A673 (cell line): ENCODE data around the gene MRPS35. TPM values are rescaled to one million over a fixed set of nuclear protein-coding genes. Genes with fewer than 3 reads are reported as not detected.

ENCODE experiments used
- BruUV-seq: library from RNA; stranded (reverse); fragments of 400-500 nt; replicated peaks from 2 replicates; lab custom pipeline; 2021; lab: Mats Ljungman, UMichigan
- CTCF ChIA-PET: fragments of 300-600 bp; sonication (Branson Sonifier 250); formaldehyde crosslinking; loops from one replicate; lab custom pipeline; 2022; ENCODE audit warnings: antibody characterized with exemption; lab: Charles Lee
- POLR2A ChIA-PET: fragments of 300-600 bp; sonication (Branson Sonifier 250); formaldehyde crosslinking; loops from one replicate; lab custom pipeline; 2022; ENCODE audit warnings: antibody characterized with exemption; ENCODE audit not compliant: low non-redundant PET; lab: Charles Lee
- DNase-seq: peaks from one replicate; pipeline ENCODE4 v3.0.0-alpha.2; 2015; ENCODE audit warnings: low spot score
- H3K27ac ChIP-seq: fragments of 200-600 bp; sonication (generic); 2 replicates; pipeline ENCODE4 v1.5.1; 2016; ENCODE audit warnings: mixed run types, low read depth, mild to moderate bottlenecking, mixed read lengths, antibody characterized with exemption, low read length; ENCODE audit not compliant: poor library complexity, severe bottlenecking
- H3K27me3 ChIP-seq: fragments of 200-600 bp; sonication (generic); replicated peaks from 2 replicates; pipeline ENCODE4 v1.6.1; 2017; ENCODE audit warnings: mixed run types, low read depth, mild to moderate bottlenecking, mixed read lengths, antibody characterized with exemption, low read length; ENCODE audit not compliant: insufficient read depth, poor library complexity
- H3K36me3 ChIP-seq: fragments of 200-600 bp; sonication (generic); 2 replicates; pipeline ENCODE4 v1.6.1; 2016; ENCODE audit warnings: mixed run types, mild to moderate bottlenecking, mixed read lengths, antibody characterized with exemption, low read length; ENCODE audit not compliant: insufficient read depth, poor library complexity, severe bottlenecking
- H3K4me1 ChIP-seq: fragments of 200-600 bp; sonication (generic); 2 replicates; pipeline ENCODE4 v1.6.1; 2017; ENCODE audit warnings: mixed run types, mild to moderate bottlenecking, mixed read lengths, antibody characterized with exemption, low read length; ENCODE audit not compliant: insufficient read depth, poor library complexity, severe bottlenecking
- H3K4me3 ChIP-seq: fragments of 200-600 bp; sonication (generic); 2 replicates; pipeline ENCODE4 v1.5.1; 2016; ENCODE audit warnings: low read depth, mixed run types, mild to moderate bottlenecking, mixed read lengths, low read length; ENCODE audit not compliant: poor library complexity, severe bottlenecking
- H3K9me3 ChIP-seq: fragments of 200-600 bp; sonication (generic); 2 replicates; pipeline ENCODE4 v1.6.1; 2016; ENCODE audit warnings: mixed run types, low read depth, mild to moderate bottlenecking, mixed read lengths, antibody characterized with exemption, low read length; ENCODE audit not compliant: poor library complexity, severe bottlenecking
- EZH2 ChIP-seq: fragments of 200-600 bp; sonication (generic); IDR thresholded peaks from 2 replicates; pipeline ENCODE4 v1.6.1; 2017; ENCODE audit warnings: borderline replicate concordance, low read depth, mild to moderate bottlenecking, mixed read lengths, antibody characterized with exemption, low read length; ENCODE audit not compliant: poor library complexity, severe bottlenecking
- intact Hi-C: fragments of 100-400 bp; cut with micrococcal nuclease; formaldehyde crosslinking; loops from one replicate; pipeline ENCODE4 v1.10.0; 2022; ENCODE audit not compliant: unreplicated experiment
- total RNA-seq: library from RNA; stranded (reverse); gene quantifications from 2 replicates; pipeline ENCODE4 v1.2.3, GENCODE V29; 2021
- TF ChIP-seq, protein P1 (sequence below): fragments of 300-800, 200-600 bp; sonication (generic); conservative IDR thresholded peaks from 2 replicates; pipeline ENCODE4 v1.5.1; 2017; ENCODE audit warnings: low read depth, mild to moderate bottlenecking, antibody characterized with exemption, low read length, moderate library complexity, mixed read lengths

The MRPS35 gene
- total RNA-seq, 1 experiment from 2014 or later: 65.9 TPM

DNA sequence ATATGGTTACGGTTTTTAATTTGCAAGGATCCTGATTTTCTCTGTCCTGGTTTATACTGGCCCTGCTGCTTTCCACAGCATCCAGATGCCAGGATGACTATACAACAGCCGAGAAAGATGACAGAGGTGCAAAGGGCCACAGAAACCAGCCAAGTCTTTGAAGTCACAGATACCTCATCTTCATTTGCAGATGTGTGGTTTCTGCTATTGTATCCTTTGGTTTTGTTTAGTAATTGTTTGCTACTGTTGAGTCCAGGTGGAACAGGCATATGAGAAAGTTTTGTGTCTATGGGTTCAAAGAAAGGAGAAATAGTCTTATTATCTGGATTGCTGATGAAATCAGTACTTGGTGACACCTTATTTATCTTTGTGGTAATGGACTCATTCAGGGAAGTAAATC, 52.1 kb downstream of the MRPS35 start:
- POLR2A ChIA-PET: no interaction called here
- Histone ChIP-seq H3K4me3 (no peak overlapping the region), H3K36me3 (no peaks in the 10 kb centered on the region), H3K4me1 (no peaks in the 10 kb centered on the region), H3K27me3 (no peaks in the 10 kb centered on the region), H3K9me3 (no peaks in the 10 kb centered on the region), H3K27ac (no peak overlapping the region)
- CTCF ChIA-PET: no interaction called here
- intact Hi-C loops: no loop called here
- DNase-seq: no peak
- TF ChIP-seq, protein P1, sequence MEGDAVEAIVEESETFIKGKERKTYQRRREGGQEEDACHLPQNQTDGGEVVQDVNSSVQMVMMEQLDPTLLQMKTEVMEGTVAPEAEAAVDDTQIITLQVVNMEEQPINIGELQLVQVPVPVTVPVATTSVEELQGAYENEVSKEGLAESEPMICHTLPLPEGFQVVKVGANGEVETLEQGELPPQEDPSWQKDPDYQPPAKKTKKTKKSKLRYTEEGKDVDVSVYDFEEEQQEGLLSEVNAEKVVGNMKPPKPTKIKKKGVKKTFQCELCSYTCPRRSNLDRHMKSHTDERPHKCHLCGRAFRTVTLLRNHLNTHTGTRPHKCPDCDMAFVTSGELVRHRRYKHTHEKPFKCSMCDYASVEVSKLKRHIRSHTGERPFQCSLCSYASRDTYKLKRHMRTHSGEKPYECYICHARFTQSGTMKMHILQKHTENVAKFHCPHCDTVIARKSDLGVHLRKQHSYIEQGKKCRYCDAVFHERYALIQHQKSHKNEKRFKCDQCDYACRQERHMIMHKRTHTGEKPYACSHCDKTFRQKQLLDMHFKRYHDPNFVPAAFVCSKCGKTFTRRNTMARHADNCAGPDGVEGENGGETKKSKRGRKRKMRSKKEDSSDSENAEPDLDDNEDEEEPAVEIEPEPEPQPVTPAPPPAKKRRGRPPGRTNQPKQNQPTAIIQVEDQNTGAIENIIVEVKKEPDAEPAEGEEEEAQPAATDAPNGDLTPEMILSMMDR: no peak
- no peak for TF ChIP-seq EZH2
- BruUV-seq: no TSS peak

DNA sequence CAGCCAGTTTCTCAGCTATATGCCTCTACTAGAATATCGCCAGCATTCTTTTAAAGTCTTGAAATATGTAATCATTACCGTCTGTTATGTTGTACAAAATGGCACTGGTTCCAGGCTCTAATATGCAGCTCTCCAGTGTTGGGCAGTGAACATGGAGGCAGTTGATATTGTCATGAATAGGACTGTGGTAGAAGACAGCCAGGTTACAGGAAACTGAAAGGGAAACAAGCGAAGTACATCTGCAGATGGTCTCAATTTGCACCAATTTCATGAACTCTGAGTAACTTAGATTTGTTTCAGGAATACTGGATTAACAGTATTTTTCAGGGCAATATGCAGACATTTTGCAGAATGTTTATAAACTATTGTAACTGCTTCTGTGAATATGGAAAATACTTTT, 56.0 kb downstream of the MRPS35 start:
- H3K4me1 ChIP-seq: no peaks in the 10 kb centered on the region
- intact Hi-C loops: no loop called here
- no peaks in the 10 kb centered on the region for H3K9me3 ChIP-seq
- H3K36me3 ChIP-seq: no peaks in the 10 kb centered on the region
- no peak overlapping the region for H3K4me3 ChIP-seq
- no peak for DNase-seq
- ChIA-PET POLR2A (no interaction called here), CTCF (no interaction called here)
- H3K27me3 ChIP-seq: no peaks in the 10 kb centered on the region
- H3K27ac ChIP-seq: no peak overlapping the region
- TF ChIP-seq EZH2: no peak
- TF ChIP-seq, protein P1: no peak
- no TSS peak for BruUV-seq

DNA sequence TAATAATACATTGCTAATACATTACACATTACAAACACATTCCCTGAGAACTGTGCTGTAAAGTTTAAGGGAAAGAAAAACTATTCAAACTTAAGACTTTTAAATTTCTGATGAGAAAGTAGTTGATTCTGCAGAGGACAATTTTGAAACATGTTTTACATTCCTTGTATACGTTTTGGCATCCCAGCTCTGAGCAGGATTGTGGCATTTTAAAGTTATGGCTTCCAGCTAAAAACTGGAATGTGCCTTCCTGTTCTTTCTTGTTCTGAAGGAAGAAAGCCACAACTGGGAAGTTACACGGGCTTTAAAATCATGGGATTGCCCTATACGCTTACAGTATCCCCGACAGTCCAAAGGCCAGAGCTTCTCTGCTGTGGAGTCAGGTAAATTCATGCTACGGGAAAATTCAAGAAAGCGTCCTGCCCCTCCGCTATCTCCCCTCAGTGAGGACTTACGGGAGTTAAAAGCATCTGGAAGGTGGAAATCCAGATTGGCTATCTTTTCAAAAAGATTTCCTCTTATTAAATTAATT, 58.6 kb downstream of the MRPS35 start:
- ChIA-PET POLR2A (no interaction called here), CTCF (no interaction called here)
- intact Hi-C loops: no loop called here
- Histone ChIP-seq H3K9me3 (no peaks in the 10 kb centered on the region), H3K36me3 (no peaks in the 10 kb centered on the region), H3K4me3 (no peak overlapping the region), H3K27ac (no peak overlapping the region), H3K4me1 (peaks cover 9% of the 10 kb centered on the region), H3K27me3 (no peaks in the 10 kb centered on the region)
- no TSS peak for BruUV-seq
- no peak for DNase-seq
- TF ChIP-seq, protein P1: no peak
- no peak for TF ChIP-seq EZH2
